GM18505 (cell line): ENCODE results near the gene NMNAT2.
"Not testable (repeated sequence)": the region's sequence is repeated elsewhere in the genome, so short reads cannot be mapped to it uniquely, and the experiment has no call there.

Experiments
- ATAC-seq: cut with Tn5 transposase; IDR thresholded peaks from one replicate; pipeline ENCODE4 v1.9.1; 2021; ENCODE audit not compliant: unreplicated experiment
- POLR2A ChIP-seq: IDR thresholded peaks from 4 replicates; pipeline ENCODE4 v1.6.1; 2011; ENCODE audit warnings: borderline replicate concordance; ENCODE audit not compliant: insufficient read depth, insufficient read length; ENCODE audit errors: extremely low read depth

The NMNAT2 gene

GRCh38 chr1:183248989-183249691 lies 169.0 kb downstream of the NMNAT2 start:
- ATAC-seq: no peak
- no peak for TF ChIP-seq POLR2A

- no peak for TF ChIP-seq POLR2A
- ATAC-seq: no peak
Observed at GRCh38 chr1:183247931-183248330, 170.2 kb downstream of the NMNAT2 start.

DNA sequence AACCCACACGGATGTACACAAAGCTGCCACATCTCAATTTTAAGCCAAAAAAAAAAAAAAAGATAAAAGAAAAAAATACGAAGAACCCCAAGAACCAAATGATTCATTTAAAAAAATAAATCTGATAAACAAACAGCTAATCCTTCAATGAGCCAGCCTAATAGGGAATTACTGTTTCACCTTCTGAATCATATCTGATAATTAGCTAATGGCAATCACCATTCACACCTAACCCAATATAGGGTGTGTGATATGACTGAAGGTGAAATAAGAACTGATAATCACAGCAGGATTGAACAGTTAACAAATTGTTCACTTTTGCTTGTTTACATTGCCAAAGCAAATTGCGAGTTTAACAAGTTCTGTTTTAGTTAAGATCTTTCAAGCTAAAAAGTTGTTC lies 170.7 kb downstream of the NMNAT2 start:
- TF ChIP-seq POLR2A: no peak
- ATAC-seq: no peak

- no peak for ATAC-seq
- no peak for TF ChIP-seq POLR2A
Observed at GRCh38 chr1:183247066-183247465, 171.1 kb downstream of the NMNAT2 start.

DNA sequence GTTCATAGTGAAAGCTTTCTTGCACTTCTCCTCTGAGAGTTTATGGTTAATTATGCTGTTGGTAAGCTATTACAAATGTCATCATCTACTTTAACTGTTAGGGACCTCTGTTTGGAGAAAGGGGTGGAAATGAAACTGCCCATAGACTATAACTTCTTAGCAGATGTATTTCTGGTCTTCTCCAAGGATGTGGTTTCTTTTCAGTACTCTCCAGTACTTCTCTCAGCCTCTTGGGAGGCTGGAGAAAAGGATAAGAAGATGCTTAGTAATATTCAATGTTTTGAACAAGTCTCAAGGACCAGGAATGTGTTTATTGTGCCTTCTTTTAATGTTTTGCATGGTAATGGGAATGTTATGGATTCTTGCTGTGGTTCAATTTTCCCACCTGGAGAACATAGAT lies 171.7 kb downstream of the NMNAT2 start:
- no peak for TF ChIP-seq POLR2A
- no peak for ATAC-seq

- TF ChIP-seq POLR2A: no peak
- no peak for ATAC-seq
Observed at GRCh38 chr1:183245357-183245756, 172.8 kb downstream of the NMNAT2 start.

- ATAC-seq: no peak
- no peak for TF ChIP-seq POLR2A
Observed at GRCh38 chr1:183244466-183244865, 173.7 kb downstream of the NMNAT2 start.

- ATAC-seq: no peak
- no peak for TF ChIP-seq POLR2A
Observed at GRCh38 chr1:183243161-183244050, 174.8 kb downstream of the NMNAT2 start.

DNA sequence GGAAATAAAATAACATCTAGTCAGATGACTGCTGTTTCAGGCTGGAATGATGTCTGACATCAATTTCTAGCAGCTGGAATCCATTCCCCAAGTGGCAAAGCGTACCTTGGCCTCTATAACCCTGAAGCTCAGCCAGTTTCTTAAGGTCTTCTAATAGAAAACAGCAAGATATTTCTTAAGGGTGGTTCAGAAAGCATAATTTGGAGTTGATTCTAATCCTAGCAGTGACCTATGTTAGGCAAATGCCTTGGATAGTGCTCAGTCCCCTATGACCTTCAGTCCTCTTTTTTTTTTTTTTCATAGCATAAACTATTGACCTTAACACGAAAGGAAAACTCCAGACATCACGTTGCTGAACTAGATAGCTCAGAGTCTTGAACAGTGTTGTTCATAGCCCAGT lies 175.6 kb downstream of the NMNAT2 start:
- no peak for TF ChIP-seq POLR2A
- ATAC-seq: no peak

GRCh38 chr1:183241471-183241870 lies 176.7 kb downstream of the NMNAT2 start:
- TF ChIP-seq POLR2A: no peak

DNA sequence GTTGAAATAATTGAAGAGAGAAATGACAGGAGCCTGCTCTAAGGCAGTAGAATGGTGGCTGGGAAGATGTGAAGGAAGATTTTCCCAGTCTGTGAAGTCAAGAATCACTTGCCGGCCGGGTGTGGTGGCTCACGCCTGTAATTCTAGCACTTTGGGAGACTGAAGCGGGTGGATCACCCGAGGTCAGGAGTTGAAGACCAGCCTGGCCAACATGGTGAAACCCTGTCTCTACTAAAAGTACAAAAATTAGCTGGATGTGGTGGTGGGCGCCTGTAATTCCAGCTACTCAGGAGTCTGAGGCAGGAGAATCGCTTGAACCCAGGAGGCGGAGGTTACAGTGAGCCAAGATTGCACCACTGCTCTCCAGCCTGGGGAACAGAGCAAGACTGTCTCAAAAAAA lies 177.3 kb downstream of the NMNAT2 start:
- not testable (repeated sequence) for ATAC-seq

More at GRCh38 chr1:183241471-183241870, 176.7 kb downstream of the NMNAT2 start:
- no peak for ATAC-seq

- no peak for TF ChIP-seq POLR2A
- no peak for ATAC-seq
Observed at GRCh38 chr1:183240526-183240825, 177.7 kb downstream of the NMNAT2 start.

DNA sequence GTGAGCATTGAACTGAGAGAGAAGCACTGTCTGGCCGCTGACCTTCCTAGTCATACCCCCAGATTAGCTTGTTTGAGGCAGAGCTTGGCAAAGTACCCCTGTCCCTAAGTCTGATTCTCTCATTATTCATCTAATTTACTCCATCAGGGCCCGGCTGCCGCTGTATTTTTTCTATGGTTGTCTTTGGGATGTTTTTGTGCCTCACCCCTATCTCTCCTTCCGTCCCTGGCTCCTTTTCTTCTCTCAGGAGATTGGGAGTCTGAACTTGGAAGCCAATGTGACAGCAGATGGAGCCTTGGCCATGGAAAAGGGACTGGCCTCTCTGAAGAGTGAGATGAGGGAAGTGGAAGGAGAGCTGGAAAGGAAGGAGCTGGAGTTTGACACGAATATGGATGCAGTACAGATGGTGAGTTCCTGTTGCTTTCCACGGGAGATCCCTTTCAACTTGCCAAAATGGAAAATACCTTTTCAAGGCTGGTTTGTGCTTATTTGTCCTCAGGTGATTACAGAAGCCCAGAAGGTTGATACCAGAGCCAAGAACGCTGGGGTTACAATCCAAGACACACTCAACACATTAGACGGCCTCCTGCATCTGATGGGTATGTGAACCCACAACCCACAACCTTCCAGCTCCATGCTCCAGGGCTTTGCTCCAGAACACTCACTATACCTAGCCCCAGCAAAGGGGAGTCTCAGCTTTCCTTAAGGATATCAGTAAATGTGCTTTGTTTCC lies 178.2 kb downstream of the NMNAT2 start:
- no peak for TF ChIP-seq POLR2A
- ATAC-seq: no peak
